HUDEP-2 (cell line): ENCODE results near the gene ZNF821.
A peak's percentile ranks its signal among the peaks of the same experiment; 100 is the strongest.
"Not testable (repeated sequence)": the region's sequence is repeated elsewhere in the genome, so short reads cannot be mapped to it uniquely, and the experiment has no call there.

ENCODE experiments used
- DNase-seq, 76 experiments: peaks; one replicate each; lab custom pipeline; 2025; ENCODE audit not compliant: unreplicated experiment in 76 of 76; lab: John Stamatoyannopoulos, UW

The ZNF821 gene, protein sequence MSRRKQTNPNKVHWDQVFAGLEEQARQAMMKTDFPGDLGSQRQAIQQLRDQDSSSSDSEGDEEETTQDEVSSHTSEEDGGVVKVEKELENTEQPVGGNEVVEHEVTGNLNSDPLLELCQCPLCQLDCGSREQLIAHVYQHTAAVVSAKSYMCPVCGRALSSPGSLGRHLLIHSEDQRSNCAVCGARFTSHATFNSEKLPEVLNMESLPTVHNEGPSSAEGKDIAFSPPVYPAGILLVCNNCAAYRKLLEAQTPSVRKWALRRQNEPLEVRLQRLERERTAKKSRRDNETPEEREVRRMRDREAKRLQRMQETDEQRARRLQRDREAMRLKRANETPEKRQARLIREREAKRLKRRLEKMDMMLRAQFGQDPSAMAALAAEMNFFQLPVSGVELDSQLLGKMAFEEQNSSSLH

DNA sequence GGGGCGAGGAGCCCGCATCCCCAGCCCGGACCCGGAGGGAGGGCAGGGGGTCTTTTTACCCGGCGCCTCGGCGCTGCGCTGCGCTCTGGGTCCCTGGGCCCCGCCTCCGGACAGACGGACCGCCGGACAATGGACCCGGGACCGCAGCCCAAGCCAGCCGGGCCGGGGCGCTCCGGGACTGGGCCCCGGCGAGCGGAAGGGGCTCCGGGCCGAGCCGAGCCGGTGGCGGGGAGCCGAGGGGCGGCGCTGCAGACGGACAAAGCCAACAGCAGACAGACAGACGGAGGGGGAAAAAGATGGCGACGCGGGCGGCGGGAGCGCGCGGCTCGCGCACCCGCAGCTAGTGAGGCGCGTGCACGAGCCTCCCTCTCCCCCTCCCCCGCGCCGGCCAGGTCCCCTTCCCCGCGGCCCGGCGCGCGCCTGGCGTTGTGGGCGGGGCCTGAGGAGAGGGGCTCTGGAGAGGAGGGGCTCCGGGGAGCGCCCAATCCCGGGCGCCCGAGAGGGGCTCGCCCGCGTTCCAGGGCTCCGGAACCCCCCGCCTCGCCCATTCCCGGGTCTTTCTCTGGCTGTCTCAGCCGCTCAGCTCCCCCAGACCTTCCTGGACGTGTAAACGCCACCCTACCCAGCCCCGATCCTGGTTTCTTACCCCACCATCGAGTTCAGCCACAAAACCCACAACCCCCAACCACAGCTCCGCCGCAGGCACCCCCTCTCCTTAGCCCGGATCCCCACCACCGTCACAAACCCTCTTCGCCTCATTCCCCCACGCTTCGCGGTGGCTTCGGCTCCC lies at the start of gene ZNF821:
TSS of gene ZNF821 (minus strand) at position 334 of the 790 bp plus-strand sequence. CDS start 4,236 bp downstream, outside the sequence.
- peak in 51 of 76 experiments; percentile 7 to 62 (median 38) for DNase-seq

DNA sequence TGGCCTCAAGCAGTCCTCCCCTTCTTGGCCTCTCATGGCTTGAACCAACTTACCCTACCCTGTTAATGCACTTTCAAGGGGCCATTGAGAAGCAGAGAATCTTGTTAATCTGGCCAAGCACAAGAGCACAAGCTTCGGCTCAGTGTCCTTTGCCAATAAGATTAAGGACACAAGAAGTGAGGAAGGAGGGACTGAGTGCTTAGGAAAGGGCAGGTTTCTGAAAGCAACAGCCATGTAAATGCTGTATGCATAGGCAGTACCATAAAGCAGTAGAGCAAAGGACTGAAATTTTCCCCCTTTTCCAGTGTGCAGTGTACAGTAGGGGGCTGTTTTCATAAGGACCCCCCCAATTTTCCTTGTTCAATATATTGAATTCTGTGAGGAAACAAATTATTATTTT lies 49.0 kb upstream of the ZNF821 start:
- DNase-seq, result no peak

DNA sequence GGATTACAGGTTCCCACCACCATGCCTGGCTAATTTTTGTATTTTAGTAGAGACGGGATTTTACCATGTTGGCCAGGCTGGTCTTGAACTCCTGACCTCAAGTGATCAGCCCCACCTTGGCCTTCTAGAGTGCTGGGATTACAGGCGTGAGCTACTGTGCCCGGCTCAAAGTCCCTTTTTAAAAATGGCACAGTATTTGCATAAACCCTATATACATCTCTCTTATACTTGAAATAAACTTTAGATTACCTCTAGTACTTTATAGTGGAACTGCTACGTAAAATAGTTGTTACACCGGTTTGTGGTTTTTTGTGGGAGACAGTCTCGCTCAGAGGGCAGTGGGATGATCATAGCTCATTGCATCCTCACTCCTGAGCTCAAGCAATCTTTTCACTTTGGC lies 47.6 kb upstream of the ZNF821 start:
- DNase-seq, result no peak

DNA sequence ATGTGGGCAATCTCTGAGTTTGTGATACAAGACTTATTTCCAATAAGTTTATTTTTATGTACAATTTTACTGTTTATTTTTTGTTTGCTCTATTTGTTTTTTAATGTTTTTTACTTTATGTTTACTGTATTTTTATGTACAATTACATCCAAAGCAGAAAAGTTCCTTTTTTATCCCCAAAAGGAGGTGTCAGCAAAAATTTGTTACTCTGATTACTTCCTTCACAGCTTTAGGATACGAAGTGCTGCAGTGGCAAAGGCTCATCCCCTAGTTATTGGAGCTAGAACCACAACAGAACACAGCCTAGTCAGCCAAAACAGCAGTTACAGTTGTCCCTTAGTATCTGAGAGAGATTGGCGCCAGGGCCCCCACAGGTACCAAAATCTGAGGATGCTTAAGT lies 47.0 kb upstream of the ZNF821 start:
- DNase-seq, result no peak

DNA sequence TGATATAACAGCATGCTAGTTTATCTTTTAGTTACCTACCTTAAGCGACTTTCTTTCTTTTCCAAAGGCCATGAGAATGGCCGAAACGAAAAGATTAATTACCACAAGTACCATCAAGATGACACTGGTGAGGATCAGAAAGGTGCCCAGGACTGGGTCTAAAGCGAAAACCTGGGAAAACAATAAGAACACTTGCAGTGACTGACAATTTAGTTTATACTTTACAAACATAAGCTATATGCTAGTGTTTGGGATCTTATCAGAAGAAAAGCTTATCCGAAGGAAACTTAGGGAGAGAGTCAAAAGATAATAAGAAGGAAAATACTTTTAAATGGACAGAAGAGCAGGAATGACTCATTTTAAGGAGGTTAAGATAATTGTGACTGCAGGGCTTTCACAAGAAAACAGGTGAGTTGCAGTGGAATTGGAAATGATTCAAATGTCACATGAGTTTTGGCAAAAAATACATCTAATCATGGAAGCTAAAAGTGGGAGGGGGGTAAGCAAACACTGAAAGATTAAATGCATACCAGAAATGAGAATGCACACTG lies 46.1 kb upstream of the ZNF821 start:
- DNase-seq, result no peak

DNA sequence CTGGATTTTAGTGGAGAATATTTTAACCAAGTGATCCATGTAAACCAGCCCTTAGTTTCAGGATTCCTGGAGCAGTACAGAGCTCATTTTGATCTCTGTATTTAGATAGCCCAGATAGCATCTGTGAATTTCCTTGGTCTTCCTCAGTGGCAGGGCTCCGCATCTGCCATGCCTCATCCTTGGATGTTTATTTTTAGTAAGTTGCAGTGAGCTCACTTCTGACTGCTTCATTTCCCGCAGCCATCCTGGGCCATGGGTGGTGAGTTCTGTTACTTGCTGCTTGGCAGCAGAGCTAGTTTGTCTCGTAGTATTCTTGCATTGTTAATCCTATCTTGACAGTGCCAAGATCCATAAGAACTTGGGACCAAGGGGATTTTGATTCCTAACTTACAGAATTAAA lies 45.1 kb upstream of the ZNF821 start:
- DNase-seq, result no peak

DNA sequence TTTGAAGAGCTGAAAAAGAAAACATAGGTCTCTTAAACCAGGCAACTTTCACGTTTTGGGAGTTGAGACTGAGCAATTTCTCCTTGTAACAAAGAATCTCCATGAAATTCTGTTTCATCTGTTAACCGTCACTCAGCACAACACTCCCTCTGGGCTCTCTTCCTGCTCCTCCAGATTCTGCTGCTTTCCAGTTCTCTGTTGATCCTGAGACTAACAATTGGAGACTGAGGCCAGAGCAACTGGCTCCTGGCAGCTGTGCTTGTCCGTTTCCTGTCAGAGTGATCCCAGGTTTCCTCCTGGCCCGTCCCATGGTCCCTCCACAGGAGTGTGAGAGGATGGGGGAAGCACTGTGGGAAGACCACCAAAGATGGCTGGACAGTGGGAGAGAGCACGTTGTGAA lies 43.8 kb upstream of the ZNF821 start:
- DNase-seq, result no peak

DNA sequence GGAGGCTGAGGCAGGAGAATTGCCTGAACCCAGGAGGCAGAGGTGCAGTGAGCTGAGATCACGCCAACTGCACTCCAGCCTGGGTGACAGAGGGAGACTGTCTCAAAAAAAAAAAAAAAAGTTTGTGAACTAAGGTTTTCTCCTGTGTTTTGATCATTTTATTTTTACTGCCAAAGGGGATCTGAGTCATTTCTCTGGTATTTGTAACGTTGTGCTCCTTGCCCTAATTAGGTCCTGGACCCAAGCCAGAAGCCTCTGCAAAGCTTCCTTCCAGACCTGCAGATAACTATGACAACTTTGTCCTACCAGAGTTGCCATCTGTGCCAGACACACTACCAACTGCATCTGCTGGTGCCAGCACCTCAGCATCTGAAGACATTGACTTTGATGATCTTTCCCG lies 43.4 kb upstream of the ZNF821 start:
- DNase-seq, result peak in 66 of 76 experiments; percentile 4 to 78 (median 46)

DNA sequence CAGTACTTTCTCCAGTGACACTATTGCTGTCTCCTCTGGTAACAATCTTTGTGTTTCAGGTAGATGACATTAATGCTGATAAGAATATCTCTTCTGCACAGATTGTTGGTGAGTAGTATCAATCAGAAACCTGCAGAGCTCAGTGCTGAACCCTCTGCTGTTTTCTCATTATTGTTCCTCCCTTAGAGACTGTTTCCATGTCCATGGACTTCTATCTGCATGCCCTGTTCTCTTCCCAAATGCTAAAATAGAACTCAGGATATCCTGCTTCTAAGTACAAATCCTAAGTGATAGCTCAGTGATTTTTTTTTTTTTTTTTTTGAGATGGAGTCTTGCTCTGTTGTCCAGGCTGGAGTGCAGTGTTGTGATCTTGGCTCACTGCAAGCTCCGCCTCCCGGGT lies 40.7 kb upstream of the ZNF821 start:
- no peak for DNase-seq

DNA sequence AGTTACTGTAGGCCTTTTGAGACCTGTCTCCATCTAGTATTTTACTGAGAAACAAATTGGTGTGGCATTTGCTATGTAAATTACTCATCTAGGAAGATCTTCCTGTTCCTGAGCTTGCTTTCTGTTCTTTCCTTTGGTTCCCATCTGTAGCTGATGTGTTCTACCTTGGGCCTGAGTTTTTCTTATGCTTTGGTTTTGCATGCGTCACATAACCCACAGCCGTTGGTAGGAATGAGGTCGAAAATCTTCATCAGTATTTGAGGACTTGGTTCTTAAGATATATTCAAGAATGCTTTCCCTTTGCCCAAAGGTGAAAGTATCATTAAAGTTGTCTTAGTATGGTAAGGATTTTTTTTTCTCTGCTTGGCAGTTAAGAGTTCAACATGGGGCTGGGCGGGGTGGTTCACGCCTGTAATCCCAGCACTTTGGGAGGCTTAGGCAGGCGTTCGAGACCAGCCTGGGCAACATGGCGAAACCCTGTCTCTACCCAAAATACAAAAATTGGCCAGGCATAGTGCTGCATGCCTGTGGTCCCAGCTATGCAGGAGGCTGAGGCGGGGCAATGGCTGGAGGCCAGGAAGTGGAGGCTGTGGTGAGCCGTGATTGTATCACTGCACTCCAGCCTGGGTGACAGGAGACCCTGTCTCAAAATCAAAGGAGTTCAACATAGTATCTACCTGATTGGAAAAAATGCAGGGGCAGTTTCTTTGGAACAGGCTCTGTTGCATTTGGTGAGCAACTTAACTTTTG lies 40.1 kb upstream of the ZNF821 start:
- peak in 2 of 76 experiments; percentile 4 to 15 for DNase-seq

DNA sequence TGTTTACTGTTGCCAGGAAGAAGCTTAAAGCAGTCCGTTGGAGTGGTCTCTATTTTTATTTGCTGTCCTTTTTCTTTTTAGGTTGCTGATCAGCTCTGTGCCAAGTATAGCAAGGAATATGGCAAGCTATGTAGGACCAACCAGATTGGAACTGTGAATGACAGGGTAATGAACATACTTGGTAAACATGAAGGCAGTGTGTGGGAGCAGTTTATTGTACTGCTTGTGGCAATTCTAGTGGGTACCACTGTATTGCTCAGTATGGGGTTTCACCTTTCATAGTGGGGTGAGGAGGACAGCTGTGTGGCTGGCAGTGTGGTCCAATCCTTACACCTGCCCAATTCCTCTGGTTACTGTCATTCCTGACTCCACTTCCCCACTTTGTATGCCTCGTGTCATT lies 36.7 kb upstream of the ZNF821 start:
- no peak for DNase-seq

DNA sequence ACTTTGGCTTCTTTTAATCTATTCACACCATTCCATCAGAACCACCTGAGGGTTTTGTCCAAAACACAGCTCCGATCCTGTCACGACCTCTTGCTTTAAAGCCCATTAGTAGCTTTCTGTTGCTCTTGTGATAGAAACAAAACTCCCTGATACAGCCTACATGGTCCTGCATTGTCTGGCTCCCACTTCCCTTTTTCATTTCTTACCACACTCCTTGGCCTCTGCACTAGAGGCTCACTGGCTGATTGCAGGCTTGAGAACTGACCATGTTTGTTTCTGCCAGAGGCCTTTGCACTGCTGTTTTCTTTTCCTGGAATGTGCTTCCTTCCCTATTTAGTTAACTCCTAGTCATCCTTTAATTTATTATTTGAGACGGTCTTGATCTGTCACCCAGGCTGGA lies 35.1 kb upstream of the ZNF821 start:
- DNase-seq, result no peak

DNA sequence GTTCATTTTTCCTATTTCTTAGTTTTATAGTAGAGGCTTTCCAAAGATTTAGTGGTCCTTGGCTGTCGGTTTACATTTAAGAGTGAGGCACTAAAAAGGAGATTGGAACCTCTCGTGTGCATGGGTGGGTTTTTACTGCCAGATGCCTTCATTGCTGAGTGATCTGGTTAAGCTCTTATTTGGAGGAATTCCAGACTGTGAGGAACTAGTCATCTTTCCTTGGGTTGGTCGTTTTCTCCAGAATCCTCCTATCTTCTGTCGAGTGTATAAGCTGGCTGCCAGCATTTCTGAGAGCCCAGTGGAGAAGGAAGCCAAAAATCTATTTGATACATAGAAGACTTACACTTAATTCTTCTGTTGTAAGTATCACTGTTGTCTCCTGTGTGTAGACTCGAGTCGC lies 33.9 kb upstream of the ZNF821 start:
- no peak for DNase-seq

DNA sequence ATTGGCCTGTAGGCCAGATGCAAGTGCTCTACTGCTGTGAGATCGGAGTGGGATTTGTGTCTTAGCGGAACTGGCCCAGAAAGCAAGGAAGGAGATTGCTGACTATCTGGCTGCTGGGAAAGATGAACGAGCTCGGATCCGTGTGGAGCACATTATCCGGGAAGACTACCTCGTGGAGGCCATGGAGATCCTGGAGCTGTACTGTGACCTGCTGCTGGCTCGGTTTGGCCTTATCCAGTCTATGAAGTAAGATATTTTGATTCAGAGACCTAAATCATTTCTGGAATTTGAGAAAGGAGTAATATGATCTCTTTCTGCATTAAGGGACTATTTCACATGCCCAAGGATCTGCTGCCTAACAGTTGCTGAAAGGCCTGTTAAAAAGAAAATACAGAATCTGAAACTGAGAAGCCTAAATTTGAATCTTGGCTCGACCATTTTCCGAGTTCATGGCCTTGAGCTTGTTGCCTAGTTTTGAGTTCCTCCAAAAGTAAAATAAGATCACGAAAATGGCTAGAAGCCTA lies 32.5 kb upstream of the ZNF821 start:
- no peak for DNase-seq

DNA sequence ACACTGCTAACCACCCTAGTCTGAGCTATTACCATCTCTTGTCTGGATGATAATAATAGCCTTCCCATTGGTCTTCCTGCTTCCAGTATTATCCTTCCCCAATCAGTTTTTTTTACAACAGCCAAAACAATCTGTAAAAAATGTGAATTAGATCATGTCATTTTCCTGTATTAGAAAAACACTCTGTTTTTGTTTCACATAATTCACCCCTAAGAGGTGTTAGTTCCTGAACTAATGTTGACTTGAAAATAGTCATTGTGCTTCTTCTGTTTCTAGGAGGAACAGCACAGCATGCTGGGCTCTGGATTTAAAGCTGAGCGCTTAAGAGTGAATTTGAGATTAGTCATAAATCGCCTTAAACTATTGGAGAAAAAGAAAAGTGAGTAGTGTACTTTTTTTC lies 31.4 kb upstream of the ZNF821 start:
- DNase-seq, result no peak

DNA sequence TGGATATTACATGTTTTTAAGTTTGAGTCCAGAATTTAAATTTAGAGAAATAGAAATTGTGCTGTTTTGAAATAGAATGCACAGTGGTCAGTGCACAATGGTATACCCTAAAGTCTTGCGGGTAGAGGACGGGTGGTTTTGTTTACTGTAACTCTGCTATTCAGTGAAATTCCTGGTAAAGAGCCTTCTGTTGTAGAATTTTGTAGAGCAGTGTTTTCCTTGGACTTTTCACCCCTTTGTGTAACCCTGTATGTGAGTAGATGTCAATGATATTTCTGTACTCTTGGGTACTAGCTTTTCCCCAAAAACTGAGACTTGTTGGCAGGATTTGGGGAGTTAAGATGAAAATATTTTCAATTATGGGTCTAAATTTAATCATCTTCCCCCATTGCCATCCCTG lies 30.8 kb upstream of the ZNF821 start:
- DNase-seq, result no peak

DNA sequence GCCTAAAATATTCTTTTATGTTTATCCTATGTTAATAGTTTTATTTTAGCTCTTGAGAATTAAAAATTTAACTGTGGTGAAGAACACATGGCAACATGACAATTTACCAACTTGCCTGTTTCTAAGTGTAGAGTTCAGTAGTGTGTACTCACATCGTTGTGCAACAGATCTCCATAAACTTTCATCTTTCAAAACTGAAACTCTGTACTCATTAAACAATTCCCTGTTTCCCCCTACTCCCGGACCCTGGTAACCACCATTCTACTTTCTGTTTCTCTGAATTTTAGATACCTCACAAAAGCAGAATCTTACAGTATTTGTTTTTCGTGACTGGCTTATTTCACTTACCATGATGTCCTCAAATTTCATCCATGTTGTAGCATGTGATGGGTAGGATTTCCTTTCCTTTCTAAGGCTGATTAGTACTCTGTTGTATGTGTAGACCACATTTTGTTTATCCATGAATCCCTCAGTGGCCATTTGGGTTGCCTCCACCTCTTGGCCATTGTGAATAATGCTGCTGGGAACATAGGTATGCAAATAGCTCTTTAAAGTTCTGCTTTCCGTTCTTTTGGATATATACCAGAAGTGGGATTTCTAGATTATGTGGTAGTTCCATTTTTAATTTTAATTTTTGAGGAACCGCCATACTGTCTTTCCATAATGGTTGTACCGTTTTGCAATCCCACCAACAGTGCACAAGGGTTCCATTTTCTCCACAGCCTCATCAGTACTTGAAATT lies 28.7 kb upstream of the ZNF821 start:
- no peak for DNase-seq

DNA sequence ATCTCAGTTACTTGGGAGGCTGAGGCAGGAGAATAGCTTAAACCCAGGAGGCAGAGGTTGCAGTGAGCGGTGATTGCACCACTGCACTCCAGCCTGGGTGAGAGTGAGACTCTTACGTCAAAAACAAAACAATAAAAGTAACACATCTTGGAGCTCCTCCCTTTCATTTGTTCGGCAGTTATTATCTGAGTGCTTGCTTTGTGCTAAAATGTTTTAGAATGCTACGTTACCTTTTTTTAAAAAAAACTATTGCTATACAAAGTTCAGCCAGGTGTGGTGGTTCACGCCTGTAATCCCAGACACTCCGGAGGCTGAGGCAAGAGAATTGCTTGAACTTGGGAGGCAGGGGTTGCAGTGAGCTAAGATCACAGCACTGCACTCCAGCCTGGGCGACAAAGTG lies 27.1 kb upstream of the ZNF821 start:
- DNase-seq, result no peak

DNA sequence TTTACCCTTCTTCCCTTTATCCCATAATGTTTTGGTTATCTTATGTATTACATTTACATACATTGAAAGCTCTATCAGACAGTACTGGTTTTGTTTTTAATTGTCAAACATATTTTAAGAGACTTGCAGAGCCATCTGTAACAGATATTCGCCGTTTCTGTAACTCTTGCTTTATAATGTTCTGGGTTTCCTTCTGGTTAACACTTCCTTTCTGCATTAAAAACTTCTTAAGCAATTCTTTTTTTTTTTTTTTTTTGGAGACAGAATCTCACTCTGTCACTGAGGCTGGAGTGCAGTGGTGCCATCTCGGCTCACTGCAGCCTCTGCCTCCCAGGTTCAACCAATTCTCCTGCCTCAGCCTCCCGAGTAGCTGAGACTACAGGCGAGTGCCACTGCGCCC lies 21.8 kb upstream of the ZNF821 start:
- DNase-seq, result not testable (repeated sequence)

DNA sequence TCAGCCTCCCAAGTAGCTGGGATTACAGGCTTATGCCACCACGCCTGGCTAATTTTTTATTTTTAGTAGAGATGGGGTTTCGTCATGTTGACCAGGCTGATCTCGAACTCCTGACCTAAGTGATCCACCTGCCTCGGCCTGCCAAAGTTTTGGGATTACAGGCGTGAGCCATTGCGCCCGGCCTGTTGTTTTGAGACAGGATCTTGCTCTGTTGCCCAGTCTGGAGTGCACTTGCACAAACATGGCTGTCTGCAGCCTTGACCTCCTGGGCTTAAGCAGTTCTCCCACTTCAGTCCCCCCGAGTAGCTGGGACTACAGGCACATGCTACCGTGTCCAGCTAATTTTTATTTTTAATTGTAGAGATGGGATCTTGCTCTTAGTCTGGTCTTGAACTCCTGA lies 20.3 kb upstream of the ZNF821 start:
- no peak for DNase-seq
